GM18526 (cell line): ENCODE measurements around the gene IL18.

Experiments used
- POLR2A ChIP-seq: IDR thresholded peaks from 3 replicates; pipeline ENCODE4 v1.6.1; 2011; ENCODE audit not compliant: insufficient read length; ENCODE audit errors: extremely low read depth

Gene IL18

DNA sequence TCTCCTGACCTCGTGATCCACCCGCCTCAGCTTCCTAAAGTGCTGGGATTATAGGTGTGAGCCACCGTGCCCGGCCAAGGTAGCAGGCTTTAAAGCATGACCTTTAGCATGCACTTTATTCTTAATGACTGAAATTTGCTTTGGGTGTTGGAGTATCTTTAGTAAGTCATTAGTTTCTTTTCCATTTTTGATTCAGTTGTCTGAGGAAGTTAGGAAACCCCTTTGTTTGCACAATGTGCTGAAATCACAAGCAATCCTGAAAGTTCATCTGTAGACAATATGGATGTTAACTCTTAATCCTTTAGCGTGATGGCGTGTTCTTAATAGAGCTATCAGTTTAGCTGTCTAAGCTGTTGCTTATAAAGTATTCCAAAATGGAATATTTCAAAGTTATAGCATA, 60.4 kb downstream of the IL18 start:
- no peak for TF ChIP-seq POLR2A

GRCh38 chr11:112100462-112100861, 63.4 kb downstream of the IL18 start:
- no peak for TF ChIP-seq POLR2A

DNA sequence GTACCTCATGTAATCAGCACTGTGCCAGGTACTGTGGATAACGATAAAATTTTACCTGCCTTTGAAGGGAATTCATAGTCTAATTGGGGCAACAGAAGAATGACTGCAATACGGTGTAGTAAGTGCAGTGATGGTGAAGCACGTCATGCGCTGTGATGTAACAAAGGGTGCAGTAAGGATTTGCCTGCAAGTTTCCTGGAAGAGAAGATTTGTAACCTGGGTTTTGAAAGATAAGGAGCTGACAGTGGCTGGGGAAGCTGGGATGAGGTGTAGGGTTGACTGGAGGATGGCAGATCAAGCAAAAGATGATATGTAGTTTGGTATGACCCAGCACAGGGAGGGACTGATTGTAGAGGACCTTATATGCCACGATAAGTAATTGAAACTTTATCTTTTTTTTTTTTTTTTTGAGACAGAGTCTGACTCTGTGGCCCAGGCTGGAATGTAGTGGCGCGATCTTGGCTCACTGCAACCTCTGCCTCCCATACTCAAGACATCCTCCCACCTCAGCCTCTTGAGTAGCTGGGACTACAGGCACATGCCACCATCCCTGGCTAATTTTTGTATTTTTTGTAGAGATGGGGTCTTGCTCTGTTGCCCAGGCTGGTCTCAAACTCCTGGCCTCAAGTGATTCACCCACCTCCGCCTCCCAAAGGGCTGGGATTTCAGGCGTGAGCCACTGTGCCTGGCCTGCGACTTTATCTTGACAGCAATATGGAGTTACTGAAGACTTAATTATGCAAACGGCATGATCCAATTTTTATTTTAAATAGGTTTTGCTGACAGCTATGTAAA, 66.0 kb downstream of the IL18 start:
- TF ChIP-seq POLR2A, result no peak

DNA sequence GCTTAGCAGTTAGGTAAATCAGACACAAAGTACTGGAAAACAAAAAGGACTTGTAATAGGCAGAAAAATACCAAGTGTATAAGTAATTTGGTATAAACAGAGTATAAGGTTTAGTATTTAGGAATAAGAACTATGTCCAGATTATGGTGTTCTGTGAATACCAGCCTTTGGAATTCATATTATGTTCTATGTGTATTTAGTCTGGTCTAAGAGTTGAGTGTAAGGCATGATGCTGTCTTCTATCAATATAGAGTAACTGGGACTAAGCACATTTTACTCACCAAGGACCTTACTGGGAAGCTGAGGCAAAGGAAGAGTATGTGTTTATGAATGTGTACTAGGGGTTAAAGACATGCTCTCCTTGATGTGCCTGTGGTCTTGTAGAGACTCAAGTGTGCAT, 67.7 kb downstream of the IL18 start:
- TF ChIP-seq POLR2A, result no peak
